Stimulated activated CD4-positive, alpha-beta T cell treated with anti-CD3 and anti-CD28 coated beads, Interleukin-4, amount 100 ng/mL, for 4 hours (primary cell): ENCODE results near the gene NAPSA.
A peak's percentile ranks its signal among the peaks of the same experiment; 100 is the strongest.
"Not testable (repeated sequence)": the region's sequence is repeated elsewhere in the genome, so short reads cannot be mapped to it uniquely, and the experiment has no call there.

Experiments used
- DNase-seq, 2 experiments: peaks; one replicate each; pipeline ENCODE4 v3.0.0-alpha.2; 2020

Gene NAPSA

GRCh38 chr19:50329926-50330294 is 35.5 kb downstream of the NAPSA start:
- not testable (repeated sequence) for DNase-seq

DNA sequence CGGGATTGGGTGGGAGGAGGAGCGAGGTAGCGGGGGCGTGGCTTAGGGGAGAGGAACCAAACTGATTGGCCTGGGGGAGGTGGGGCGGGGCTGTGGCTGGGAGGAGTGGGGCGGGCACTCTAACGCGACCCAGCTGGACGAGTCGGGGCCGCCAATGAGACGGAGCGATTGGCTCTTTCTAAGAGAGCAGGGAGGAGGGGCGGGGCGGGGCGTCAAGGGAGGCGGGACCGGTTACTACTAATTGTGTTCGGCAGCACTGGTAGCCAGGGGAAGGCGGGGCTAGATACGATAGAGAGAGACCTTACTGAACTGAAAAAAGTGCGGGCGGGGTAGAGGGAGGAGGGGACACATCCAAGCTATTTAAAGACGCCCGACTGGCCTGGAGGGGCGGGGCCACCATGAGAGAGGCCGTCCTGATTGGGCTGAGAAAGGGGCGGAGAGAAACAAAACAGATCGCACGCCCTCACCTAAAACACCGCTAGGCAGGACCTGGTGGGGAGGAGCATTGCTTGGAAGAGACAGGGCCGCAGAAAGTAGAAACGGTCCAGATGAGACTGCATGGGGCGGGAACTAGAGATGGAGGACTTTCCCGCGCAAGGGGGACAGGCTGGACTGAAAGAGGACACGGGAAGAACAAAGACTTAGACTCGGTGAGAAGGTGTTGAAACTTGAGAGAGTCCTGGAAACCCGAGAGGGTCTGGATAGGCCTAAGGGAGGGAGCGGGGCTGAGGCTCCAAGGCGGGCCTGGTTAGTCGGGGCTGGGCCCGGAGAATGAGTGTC is 36.1 kb downstream of the NAPSA start, which contains the start of gene KCNC3:
TSS of gene KCNC3 (minus strand) at position 232 of the 780 bp plus-strand sequence. CDS start 295 bp downstream, outside the sequence.
- peak; percentile 96 to 97 for DNase-seq

DNA sequence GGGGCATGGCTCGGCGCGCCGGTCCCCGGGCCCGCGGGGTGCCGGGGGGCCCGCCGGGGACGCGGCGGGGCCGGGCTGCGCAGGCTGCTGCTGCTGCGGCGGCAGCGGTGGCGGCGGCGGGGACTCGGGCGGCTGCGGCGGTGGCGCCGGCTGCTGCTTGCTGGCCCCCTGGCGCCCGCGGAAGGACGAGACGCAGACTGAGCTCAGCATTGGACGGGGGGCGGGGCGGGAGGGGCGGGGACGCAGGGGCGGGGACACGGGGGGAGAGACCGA is 36.6 kb downstream of the NAPSA start:
- DNase-seq, result no peak

DNA sequence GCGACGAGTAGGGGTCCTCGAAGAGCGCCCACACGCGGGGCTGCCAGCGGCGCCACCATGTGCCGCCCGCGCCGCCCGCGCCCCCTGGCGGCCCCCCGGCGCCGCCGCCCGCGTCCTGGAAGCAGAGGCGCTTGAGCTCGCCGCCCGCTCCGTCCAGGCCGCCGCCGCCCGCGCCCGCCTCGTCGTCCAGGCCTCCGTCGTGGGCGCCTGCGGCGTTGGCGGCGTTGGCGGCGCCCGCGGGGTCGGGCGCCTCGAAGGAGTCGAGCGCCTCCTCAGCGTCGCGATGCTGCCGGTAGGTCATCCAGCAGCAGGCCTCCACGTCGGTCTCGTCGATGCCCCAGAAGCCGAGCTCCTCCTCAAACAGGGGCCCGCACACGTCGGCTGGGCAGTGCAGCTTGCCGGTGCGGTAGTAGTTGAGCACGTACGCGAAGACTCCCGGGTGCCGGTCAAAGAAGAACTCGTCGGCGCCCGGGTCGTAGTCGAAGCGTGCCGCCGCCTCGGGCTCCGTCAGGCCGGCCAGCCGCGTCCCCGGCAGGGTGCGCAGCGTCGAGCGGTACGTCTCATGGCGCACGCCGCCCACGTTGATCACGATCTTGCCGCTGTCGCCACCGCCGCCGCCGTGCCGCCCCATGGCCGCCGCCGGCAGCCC is 37.1 kb downstream of the NAPSA start:
- peak in 1 of 2 experiments; percentile 53 for DNase-seq

GRCh38 chr19:50327461-50328223 is 37.8 kb downstream of the NAPSA start:
- DNase-seq, result no peak

DNA sequence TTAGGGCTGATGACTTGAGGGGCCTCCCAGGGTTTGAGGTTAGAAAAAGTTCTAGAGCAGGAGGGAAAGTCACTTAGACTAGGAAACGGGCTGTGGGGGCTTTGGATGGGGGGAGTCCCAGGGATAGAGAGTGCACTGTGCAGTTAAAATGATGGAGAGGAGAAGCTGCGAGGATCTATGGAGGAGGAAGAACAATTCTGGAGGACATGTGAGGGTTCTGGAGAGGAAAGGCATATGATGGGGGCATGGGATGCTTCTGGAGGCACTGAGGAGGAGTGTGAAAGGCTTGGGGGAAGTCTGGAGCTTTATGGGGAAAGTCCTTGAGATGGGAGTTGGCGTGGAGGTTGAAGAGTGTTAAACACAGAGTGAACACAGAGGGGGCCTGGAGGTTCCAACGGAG is 38.4 kb downstream of the NAPSA start:
- no peak for DNase-seq

- no peak for DNase-seq
Observed at GRCh38 chr19:50326101-50326664, 39.3 kb downstream of the NAPSA start.

DNA sequence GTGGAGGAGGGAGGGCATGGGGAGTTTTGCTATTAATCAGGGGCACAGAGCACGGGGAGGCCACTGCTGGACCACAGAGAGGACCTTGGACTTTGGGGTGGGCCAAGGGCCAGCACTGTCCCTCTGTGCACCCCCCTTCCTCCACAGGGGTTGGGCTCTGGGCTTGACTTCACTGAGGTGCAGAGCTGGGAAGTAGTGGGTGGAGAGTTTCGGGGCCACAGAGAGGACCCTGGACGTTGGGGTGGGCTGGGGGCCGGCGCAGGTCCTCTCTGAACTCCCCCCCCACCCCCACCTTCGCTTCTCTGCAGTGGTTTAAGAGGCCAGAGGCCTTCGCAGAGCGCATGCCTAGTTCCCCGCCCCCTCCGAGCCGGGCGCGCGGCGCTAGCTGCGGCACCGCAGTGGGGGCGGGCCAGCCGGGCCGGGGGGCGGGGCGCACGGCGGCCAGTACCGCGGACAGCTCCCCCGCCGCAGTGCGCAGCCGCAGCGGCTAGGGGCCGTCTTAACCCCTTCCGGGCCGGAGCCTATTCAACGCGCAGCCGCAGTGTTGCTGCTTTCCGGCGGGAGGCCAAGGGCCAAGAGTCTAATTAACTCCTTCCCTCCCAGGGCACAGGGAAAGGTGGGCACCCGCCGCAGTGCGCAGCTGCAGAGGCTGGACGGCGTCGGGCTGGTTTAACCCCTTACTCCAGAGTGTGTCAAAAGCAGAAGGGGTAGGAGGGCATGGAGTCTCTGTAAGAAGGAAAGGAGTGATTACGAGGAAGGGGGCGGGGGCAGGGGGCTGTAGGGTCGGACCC is 39.9 kb downstream of the NAPSA start:
- DNase-seq, result peak; percentile 59 to 76

- no peak for DNase-seq
Observed at GRCh38 chr19:50324331-50324730, 41.1 kb downstream of the NAPSA start.

DNA sequence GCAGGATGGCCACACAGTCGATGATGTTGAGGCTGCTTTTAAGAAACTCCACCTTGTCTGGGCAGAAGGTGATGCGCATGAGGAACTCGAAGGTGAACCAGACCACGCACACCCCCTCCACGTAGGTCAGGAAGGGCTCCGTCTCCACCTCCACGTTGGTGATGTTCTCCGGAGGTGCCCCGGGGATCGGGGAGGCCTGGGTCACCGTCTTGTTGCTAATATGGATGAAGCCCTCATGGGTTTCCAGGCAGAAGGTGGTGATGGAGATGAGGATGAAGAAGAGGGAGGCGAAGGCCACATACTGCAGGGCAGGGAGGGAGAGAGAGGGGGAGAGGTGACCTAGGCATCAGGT is 41.7 kb downstream of the NAPSA start:
- no peak for DNase-seq

DNA sequence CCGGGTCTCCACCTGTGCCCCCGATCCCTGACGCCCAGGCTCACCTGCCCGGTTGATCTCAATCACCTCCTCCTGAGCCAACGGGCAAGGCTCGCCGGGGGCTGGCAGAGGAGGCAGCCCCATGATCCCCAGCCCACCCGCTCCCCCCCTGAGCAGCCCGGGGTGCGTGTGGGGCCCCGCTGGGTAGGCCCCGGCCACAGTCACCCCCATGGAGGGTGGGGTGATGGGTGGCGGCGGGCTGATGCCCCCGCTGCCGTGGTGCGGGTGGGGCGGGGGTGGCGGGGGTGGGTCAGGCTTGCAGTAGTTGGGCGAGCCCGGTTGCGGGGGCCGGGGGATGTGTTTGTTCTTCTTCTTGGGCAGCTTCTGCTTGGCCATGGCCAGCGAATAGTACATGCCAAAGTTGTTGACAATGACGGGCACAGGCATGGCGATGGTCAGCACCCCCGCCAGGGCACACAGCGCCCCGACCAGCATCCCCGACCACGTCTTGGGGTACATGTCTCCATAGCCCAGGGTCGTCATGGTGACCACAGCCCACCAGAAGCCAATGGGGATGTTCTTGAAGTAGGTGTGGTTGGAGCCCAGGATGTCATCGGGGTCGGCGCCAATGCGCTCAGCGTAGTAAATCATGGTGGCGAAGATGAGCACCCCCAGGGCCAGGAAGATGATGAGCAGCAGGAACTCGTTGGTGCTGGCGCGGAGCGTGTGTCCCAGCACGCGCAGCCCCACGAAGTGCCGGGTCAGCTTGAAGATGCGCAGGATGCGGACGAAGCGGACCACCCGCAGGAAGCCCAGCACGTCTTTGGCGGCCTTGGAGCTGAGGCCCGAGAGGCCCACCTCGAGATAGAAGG is 42.3 kb downstream of the NAPSA start:
- no peak for DNase-seq

DNA sequence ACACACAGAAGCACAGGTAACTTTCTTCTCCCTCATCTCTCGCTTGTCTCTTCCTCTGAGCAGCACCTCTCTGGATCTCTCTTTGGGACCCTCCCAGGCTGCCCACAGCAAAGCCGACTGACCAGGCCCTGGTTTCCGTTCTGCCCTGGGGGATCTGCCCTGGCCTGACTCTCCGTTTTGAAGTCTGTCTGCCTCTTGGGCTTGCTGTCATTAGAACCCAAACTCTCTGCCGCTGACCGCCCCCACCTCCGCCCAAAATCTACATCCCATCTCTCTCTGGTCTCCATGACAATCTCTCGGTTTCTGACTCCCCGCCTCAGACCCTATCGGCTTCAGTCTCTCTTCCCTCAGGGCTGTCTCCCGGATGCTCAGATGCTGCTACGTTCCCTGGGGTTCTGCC is 43.2 kb downstream of the NAPSA start:
- no peak for DNase-seq

- DNase-seq, result no peak
Observed at GRCh38 chr19:50321831-50322230, 43.6 kb downstream of the NAPSA start.

GRCh38 chr19:50320596-50320995 is 44.8 kb downstream of the NAPSA start:
- no peak for DNase-seq

GRCh38 chr19:50320051-50320450 is 45.4 kb downstream of the NAPSA start:
- no peak for DNase-seq

DNA sequence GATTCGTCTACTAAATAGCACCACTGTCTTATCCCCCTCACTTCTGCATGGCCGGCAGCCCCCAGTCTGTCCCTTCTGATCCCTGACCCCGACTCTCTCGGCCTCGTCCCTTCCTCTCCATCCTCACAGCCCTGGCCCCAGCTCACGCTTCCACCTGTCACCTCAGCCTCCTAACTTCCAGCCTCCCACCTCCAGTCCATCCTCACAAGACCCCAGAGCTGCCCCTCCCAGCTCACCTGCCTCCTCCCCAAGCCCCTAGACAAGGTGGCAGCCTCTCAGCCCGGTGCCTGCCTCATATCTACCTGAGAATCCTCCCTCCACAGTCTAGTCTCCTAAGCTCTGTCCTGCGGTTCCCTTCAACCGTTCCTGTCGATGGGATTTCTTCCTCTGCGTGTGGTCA is 46.3 kb downstream of the NAPSA start:
- no peak for DNase-seq

DNA sequence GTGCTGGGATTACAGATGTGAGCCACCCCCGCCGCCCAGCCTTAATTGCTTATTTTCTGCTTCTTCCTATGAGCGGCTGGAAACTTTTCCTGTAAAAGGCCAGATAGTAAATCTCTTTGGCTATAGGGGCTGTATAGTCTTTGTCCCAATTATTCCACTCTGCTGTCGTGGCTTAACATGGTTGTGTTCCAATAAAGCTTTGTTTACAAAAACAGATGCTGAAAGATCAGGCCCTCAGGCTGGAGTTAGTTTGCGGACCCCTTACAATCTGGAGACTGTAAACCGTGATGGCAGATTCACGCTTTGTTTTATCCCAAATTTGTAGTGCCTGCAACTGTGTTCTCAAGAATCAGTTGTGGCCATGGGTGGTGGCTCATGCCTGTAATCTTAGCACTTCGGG is 47.0 kb downstream of the NAPSA start:
- DNase-seq, result no peak

DNA sequence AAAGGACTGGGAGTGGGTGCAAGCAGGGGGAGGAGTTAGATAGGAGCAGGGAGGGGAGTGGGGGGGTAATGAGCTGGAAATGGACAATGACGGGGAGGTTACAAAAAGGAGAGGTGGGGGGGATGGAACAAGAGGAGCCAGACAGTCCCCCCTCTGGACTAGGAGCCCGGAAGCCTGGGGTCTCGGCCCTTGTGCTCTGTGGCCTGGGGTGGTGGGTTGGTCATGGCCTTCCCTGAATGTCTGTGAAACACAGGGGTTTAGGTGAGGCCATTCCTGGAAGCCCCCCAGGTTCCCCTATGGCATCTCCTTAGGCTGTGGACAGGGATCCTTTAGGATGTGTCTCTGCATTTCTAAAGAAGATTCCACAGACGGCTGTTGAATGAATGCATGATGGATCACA is 48.3 kb downstream of the NAPSA start:
- DNase-seq, result no peak

GRCh38 chr19:50315773-50316448 is 49.5 kb downstream of the NAPSA start:
- no peak for DNase-seq

DNA sequence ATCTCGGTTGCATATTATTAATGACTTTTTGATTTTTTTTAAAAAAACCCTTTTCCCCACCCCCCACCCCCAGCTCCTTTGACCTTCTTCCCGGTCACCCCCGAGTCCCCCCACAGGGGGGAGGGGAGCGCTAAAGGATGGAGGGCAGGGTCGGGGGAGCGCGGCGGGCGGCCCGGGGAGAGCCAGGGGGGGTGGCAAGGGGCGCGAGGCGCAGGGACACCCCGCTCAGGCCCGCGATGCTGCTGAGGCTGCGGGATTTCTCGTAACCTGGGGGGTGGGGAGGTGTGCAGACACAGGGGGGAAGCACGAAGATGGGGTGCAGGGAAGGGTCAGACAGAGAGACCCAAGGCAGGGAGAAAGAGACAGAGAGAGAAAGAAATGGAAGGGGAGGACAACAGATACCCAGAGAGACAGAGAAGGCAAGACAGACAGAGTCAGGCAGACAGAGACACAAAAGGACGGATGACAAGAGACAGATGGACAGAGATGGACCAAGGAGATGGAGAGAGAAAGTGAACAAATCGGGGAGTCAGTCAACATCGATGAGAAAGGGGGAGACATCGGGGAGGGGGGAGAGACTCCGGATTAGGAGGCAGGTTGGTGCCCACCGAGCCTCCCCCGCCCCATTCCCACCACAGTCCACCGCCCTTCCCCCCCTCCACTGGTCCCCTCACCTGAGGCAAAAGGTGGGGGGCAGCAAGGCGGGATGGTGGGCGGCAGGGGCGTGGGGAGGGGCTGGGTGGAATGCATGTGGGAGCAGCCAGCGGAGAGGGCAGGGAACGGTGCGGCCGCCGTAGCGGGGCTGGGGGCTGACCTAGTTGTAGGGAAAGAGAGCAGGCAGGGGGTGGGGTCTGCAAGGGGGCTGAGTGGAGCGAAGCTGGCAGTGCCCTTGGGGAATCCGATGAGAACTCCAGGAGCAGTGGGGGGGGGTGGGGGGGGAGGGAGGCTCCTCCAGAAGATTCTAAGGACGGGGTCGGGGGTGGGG is 50.4 kb downstream of the NAPSA start:
- no peak for DNase-seq
